Prostate gland (tissue), 2 donors: ENCODE data around the gene KDM5A. TPM values are rescaled to one million over a fixed set of nuclear protein-coding genes. Genes with fewer than 3 reads are reported as not detected.

Source experiments
- DNase-seq: peaks from one replicate; pipeline ENCODE4 v3.0.0-alpha.2; 2019; ENCODE audit warnings: low spot score
- H3K27ac ChIP-seq, 2 donors: fragments of 200-600 bp; sonication (generic); 2 replicates each; pipeline ENCODE4 v1.5.1; 2017 to 2019
- H3K27me3 ChIP-seq: fragments of 200-600 bp; sonication (generic); replicated peaks from 2 replicates; pipeline ENCODE4 v1.5.1; 2019; ENCODE audit not compliant: insufficient read depth
- H3K36me3 ChIP-seq, 2 donors: fragments of 200-600 bp; sonication (generic); 1 replicate in 1 of 2; 2 replicates in 1 of 2; pipeline versions ENCODE4 v1.5.1 to v1.8.1; 2017 to 2019
- H3K4me1 ChIP-seq: fragments of 200-600 bp; sonication (generic); replicated peaks from 2 replicates; pipeline ENCODE4 v1.5.1; 2019
- H3K4me3 ChIP-seq, 2 donors: fragments of 200-600 bp; sonication (generic); 2 replicates each; pipeline ENCODE4 v1.5.1; 2017 to 2019
- H3K9me3 ChIP-seq: fragments of 200-600 bp; sonication (generic); 2 replicates; pipeline ENCODE4 v1.5.1; 2017
- POLR2A ChIP-seq: fragments of 450-650 bp; IDR thresholded peaks from one replicate; pipeline ENCODE4 v1.6.1; 2016; ENCODE audit warnings: antibody characterized with exemption, mild to moderate bottlenecking
- POLR2AphosphoS5 ChIP-seq: sonication (generic); formaldehyde crosslinking; IDR thresholded peaks from one replicate; pipeline ENCODE4 v1.6.1; 2017; ENCODE audit warnings: antibody characterized with exemption
- WGBS: methylation state at CpG from one replicate; pipeline ENCODE4 v1.1.5; 2018; 5-methylcytosine and 5-hydroxymethylcytosine counted together
- intact Hi-C: fragments of 100-400 bp; cut with DNase I; formaldehyde crosslinking; loops from one replicate; pipeline ENCODE4 v1.14.2; 2022
- total RNA-seq, 2 donors: library from RNA; depleted of rRNA; stranded (reverse); fragments of >200 nt; gene quantifications; one replicate each; pipeline ENCODE4 v1.1.0, GENCODE V29; 2016
- TF ChIP-seq, protein P1 (sequence below), 4 experiments: fragments of 200-600 bp in 2 of 4; fragments of 450-650 bp in 2 of 4; sonication (generic) in 2 of 4; IDR thresholded peaks; 1 replicate in 3 of 4; 2 replicates in 1 of 4; pipeline ENCODE4 v1.5.1; 2016 to 2019; ENCODE audit warnings: antibody characterized with exemption in 4 of 4, mild to moderate bottlenecking in 2 of 4, moderate library complexity in 2 of 4

KDM5A gene
- total RNA-seq, 2 donors from 2014 or later: 38.5 to 51.0 TPM

DNA sequence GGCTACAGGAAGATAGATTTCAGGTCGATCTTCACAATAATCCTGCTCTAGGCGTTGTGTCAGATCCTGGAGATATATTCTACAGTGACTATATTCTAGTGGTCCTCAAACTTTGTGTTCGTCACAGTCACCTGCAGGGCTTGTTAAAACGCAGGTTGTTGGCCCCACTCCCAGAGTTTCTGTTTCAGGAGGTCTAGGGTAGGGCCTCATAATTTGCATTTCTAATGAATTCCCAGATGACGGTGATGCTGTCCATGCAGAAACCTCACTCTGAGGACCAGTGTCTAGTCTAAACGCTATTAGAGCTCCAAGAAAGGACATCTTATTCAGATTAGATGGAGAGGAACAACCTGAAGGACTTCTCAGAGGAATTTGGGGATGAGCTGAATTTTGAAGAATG is 113.3 kb downstream of the KDM5A start:
- Histone ChIP-seq H3K9me3 (no peaks in the 10 kb centered on the region), H3K27me3 (no peaks in the 10 kb centered on the region), H3K36me3 (no peaks in the 10 kb centered on the region), H3K4me1 (no peaks in the 10 kb centered on the region), H3K4me3 (no peak overlapping the region), H3K27ac (no peak overlapping the region)
- DNase-seq: no peak
- intact Hi-C loops: no loop called here
- TF ChIP-seq POLR2AphosphoS5 (no peak), POLR2A (no peak)
- TF ChIP-seq, protein P1, sequence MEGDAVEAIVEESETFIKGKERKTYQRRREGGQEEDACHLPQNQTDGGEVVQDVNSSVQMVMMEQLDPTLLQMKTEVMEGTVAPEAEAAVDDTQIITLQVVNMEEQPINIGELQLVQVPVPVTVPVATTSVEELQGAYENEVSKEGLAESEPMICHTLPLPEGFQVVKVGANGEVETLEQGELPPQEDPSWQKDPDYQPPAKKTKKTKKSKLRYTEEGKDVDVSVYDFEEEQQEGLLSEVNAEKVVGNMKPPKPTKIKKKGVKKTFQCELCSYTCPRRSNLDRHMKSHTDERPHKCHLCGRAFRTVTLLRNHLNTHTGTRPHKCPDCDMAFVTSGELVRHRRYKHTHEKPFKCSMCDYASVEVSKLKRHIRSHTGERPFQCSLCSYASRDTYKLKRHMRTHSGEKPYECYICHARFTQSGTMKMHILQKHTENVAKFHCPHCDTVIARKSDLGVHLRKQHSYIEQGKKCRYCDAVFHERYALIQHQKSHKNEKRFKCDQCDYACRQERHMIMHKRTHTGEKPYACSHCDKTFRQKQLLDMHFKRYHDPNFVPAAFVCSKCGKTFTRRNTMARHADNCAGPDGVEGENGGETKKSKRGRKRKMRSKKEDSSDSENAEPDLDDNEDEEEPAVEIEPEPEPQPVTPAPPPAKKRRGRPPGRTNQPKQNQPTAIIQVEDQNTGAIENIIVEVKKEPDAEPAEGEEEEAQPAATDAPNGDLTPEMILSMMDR (IDR thresholded peaks at IDR 0.05): no peak
- 56% methylated on average over 6 of the region's 6 CpGs for WGBS

DNA sequence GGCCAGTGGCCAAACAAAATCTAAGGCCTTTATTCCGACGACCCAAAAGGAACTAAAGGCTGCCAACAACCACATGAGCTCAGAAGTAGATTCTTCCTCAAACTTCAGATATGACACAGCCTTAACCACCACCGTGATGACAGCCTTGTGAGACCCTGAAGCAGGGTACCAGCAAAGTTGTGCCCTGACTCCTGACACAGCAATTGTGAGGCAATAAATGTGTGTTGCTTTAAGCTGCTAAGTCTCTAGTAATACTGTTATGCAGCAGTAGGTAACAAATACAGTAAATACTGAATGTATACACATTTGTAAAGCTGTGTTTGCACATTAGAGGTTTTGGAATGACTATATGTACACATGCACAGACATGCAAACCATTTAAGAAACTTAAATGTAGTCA is 115.7 kb downstream of the KDM5A start:
- Histone ChIP-seq H3K27me3 (no peaks in the 10 kb centered on the region), H3K36me3 (no peaks in the 10 kb centered on the region), H3K4me1 (no peaks in the 10 kb centered on the region), H3K27ac (no peak overlapping the region), H3K9me3 (no peaks in the 10 kb centered on the region), H3K4me3 (no peak overlapping the region)
- 19% methylated on average over 3 of the region's 3 CpGs for WGBS
- intact Hi-C loops: no loop called here
- DNase-seq: no peak
- TF ChIP-seq POLR2A (no peak), POLR2AphosphoS5 (no peak)
- TF ChIP-seq, protein P1 (IDR thresholded peaks at IDR 0.05): no peak

DNA sequence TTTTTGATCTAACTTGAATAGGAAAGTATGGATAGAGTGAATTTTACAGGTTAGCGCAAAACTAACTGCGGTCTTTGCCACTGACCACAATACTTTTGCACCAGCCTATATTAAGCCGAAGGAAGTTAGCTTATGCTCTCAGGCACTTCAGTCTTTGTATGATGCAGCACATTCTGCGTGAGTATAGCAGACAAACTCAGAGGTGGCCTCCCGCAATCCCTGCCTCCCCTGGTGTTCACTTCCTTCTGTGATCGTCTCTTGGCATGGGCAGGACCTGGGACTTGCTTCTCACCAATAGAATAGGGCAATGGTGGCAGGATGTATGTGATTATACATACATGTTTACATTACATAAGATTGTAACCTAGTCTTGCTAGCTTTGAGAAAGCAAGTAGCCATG is 116.2 kb downstream of the KDM5A start:
- intact Hi-C loops: no loop called here
- Histone ChIP-seq H3K4me1 (no peaks in the 10 kb centered on the region), H3K9me3 (no peaks in the 10 kb centered on the region), H3K27ac (no peak overlapping the region), H3K27me3 (no peaks in the 10 kb centered on the region), H3K36me3 (no peaks in the 10 kb centered on the region), H3K4me3 (no peak overlapping the region)
- WGBS: 86% methylated on average over 6 of the region's 6 CpGs
- no peak for DNase-seq
- TF ChIP-seq, protein P1 (IDR thresholded peaks at IDR 0.05): no peak
- no peak for TF ChIP-seq POLR2A
- TF ChIP-seq POLR2AphosphoS5: no peak

DNA sequence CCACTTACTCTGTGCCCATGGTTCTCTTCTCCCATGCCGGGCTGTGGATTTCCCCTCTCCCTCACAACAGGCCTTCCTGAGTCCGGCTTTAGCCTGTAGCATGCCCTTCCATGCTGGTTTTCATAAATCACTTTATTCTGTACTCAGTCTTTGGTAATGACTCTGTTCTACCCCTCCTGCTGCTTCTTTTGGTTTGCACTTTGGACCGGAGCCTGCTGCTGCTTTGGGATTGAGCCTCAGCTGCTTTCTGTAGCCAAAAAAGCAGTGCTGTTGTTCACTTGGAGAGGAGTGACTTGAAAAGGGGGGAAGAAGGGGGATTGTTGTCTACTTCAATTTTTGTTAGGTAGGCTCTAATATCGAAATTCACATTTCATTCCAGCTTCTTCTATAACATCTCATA is 118.0 kb downstream of the KDM5A start:
- H3K4me1 ChIP-seq: no peaks in the 10 kb centered on the region
- DNase-seq: no peak
- TF ChIP-seq POLR2A: no peak
- TF ChIP-seq, protein P1 (IDR thresholded peaks at IDR 0.05): no peak
- no peak for TF ChIP-seq POLR2AphosphoS5
- 45% methylated on average over 4 of the region's 4 CpGs for WGBS
- H3K4me3 ChIP-seq: no peak overlapping the region
- no peak overlapping the region for H3K27ac ChIP-seq
- H3K27me3 ChIP-seq: no peaks in the 10 kb centered on the region
- no peaks in the 10 kb centered on the region for H3K9me3 ChIP-seq
- H3K36me3 ChIP-seq: no peaks in the 10 kb centered on the region
- intact Hi-C loops: no loop called here

DNA sequence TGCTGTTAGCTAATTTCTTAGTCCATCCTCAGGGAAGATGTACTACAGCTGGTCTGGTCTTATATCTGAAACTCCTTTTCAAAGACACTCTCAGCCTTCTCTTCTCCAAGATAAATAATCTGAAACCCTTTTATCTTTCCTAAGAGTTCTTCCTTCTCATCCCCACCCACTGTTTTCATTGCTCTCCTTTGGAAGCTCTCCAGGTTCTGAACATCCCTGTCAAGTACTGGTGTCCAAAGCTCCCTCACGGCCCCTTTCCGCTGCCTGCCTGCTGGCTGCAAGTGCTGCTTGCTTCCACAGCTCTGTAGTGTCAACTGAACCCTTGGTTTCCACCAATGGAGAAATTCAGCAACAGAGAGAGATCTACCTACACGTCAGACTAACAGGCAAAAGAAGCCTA is 119.9 kb downstream of the KDM5A start:
- TF ChIP-seq POLR2A (no peak), POLR2AphosphoS5 (peak; percentile 45)
- Histone ChIP-seq H3K4me1 (no peaks in the 10 kb centered on the region), H3K27ac (no peak overlapping the region), H3K9me3 (no peaks in the 10 kb centered on the region), H3K36me3 (no peaks in the 10 kb centered on the region), H3K27me3 (no peaks in the 10 kb centered on the region), H3K4me3 (no peak overlapping the region)
- peak; percentile 13 for DNase-seq
- WGBS: 13% methylated on average over 3 of the region's 3 CpGs
- intact Hi-C loops: no loop called here
